Tibial nerve (tissue), 4 donors: ENCODE measurements around the gene PTPRG. TPM values are rescaled to one million over a fixed set of nuclear protein-coding genes. Genes with fewer than 3 reads are reported as not detected.

Experiments
- DNase-seq, 2 donors: peaks; one replicate each; pipeline ENCODE4 v3.0.0-alpha.2; 2019; ENCODE audit warnings: low spot score in 2 of 2
- H3K27ac ChIP-seq, 4 donors: fragments of 200-600 bp; sonication (generic) in 3 of 4; one replicate each; pipeline ENCODE4 v1.5.1; 2017 to 2019; ENCODE audit warnings: mild to moderate bottlenecking in 1 of 4
- H3K27me3 ChIP-seq, 2 donors: fragments of 200-600 bp; sonication (generic) in 1 of 2; one replicate each; pipeline versions ENCODE4 v1.5.1 to v1.6.0; 2017 to 2019
- H3K36me3 ChIP-seq, 3 donors: fragments of 200-600 bp; sonication (generic); one replicate each; pipeline ENCODE4 v1.5.1; 2018 to 2019
- H3K4me1 ChIP-seq, 4 donors: fragments of 200-600 bp; sonication (generic) in 3 of 4; one replicate each; pipeline ENCODE4 v1.5.1; 2017 to 2019
- H3K4me3 ChIP-seq, 4 donors: fragments of 200-600 bp; sonication (generic) in 3 of 4; one replicate each; pipeline ENCODE4 v1.5.1; 2017 to 2019; ENCODE audit warnings: mild to moderate bottlenecking in 1 of 4, moderate library complexity in 1 of 4
- H3K9me3 ChIP-seq, 4 donors: fragments of 200-600 bp; sonication (generic) in 3 of 4; one replicate each; pipeline ENCODE4 v1.5.1; 2017 to 2019
- CTCF ChIP-seq, 5 experiments: fragments of 200-600 bp in 3 of 5; fragments of 450-650 bp in 2 of 5; sonication (generic) in 3 of 5; IDR thresholded peaks; one replicate each; pipeline ENCODE4 v1.5.1; 2016 to 2019; ENCODE audit warnings: antibody characterized with exemption in 5 of 5, mild to moderate bottlenecking in 3 of 5, moderate library complexity in 2 of 5
- EP300 ChIP-seq, 2 donors: sonication (generic); formaldehyde crosslinking; IDR thresholded peaks; one replicate each; pipeline ENCODE4 v1.6.1; 2017; ENCODE audit warnings: antibody characterized with exemption in 2 of 2, mild to moderate bottlenecking in 1 of 2
- POLR2A ChIP-seq, 2 donors: fragments of 450-650 bp; IDR thresholded peaks; one replicate each; pipeline ENCODE4 v1.6.1; 2017; ENCODE audit warnings: antibody characterized with exemption in 2 of 2, mild to moderate bottlenecking in 2 of 2, moderate library complexity in 2 of 2
- WGBS, 2 donors: methylation state at CpG; one replicate each; pipeline ENCODE4 v1.1.5; 2018; 5-methylcytosine and 5-hydroxymethylcytosine counted together
- total RNA-seq, 4 donors: library from RNA; depleted of rRNA; stranded (reverse); fragments of >200 nt; gene quantifications; one replicate each; pipeline ENCODE4 v1.1.0, GENCODE V29; 2016

Gene PTPRG
- total RNA-seq, 4 donors from 2014 or later: 112 to 174 (median 121) TPM

- DNase-seq: no peak
- 64% methylated on average over 6 of the region's 6 CpGs for WGBS, 2 donors
- H3K27ac ChIP-seq: no peak overlapping the region
- TF ChIP-seq CTCF (IDR thresholded peaks at IDR 0.05): no peak
- no peak for TF ChIP-seq EP300 (IDR thresholded peaks at IDR 0.05)
- TF ChIP-seq POLR2A (IDR thresholded peaks at IDR 0.05): no peak
- H3K9me3 ChIP-seq: no peaks in the 10 kb centered on the region
- no peaks in the 10 kb centered on the region for H3K27me3 ChIP-seq
- H3K36me3 ChIP-seq: no peaks in the 10 kb centered on the region
- H3K4me1 ChIP-seq: no peaks in the 10 kb centered on the region
- H3K4me3 ChIP-seq: no peak overlapping the region
Measured at GRCh38 chr3:62143843-62144450, 582.6 kb downstream of the PTPRG start.

GRCh38 chr3:62144482-62144881 lies 583.1 kb downstream of the PTPRG start:
- H3K27me3 ChIP-seq: no peaks in the 10 kb centered on the region
- DNase-seq: no peak
- H3K36me3 ChIP-seq: no peaks in the 10 kb centered on the region
- H3K4me3 ChIP-seq: no peak overlapping the region
- no peaks in the 10 kb centered on the region for H3K4me1 ChIP-seq
- H3K9me3 ChIP-seq: no peaks in the 10 kb centered on the region
- TF ChIP-seq POLR2A (IDR thresholded peaks at IDR 0.05) (no peak), CTCF (IDR thresholded peaks at IDR 0.05) (no peak), EP300 (IDR thresholded peaks at IDR 0.05) (no peak)
- WGBS, 2 donors: 65 to 67% methylated on average over 4 of the region's 4 CpGs
- H3K27ac ChIP-seq: no peak overlapping the region

DNA sequence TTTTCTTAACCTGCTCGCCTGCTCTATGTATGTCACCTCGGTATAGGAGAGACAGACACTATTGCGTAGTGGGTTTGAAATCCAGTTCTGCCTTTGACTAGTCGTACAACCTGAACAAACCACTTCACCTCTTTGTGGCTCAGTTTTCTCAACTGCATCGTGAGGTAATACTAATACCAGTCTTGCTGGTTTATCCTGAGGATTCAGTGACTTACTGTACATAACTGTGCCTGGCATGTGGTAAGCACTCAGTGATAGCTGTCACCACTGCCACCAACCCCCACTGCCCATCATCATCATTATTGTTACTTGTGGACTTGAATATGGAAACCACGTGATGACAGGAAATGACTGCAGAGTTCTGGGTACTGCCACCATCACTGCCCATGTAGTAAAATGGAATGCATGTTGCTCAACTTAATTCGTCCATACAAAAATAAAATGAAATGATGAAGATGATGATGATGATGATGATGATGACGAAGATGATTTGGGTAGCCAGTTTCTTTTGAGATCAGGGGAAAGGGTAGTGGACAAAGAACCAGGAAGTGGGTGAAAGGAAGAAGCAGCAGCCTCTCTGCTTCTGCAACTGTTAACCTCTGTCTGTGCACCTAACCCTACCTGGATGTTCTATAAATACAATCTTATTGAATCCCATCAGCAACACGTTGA lies 583.9 kb downstream of the PTPRG start:
- no peaks in the 10 kb centered on the region for H3K4me1 ChIP-seq
- H3K27ac ChIP-seq: no peak overlapping the region
- 87 to 90% methylated on average over 9 of the region's 9 CpGs for WGBS, 2 donors

GRCh38 chr3:62149539-62149938 lies 588.2 kb downstream of the PTPRG start:
- H3K4me3 ChIP-seq: no peak overlapping the region
- TF ChIP-seq EP300 (IDR thresholded peaks at IDR 0.05): no peak
- no peak for TF ChIP-seq CTCF (IDR thresholded peaks at IDR 0.05)
- TF ChIP-seq POLR2A (IDR thresholded peaks at IDR 0.05): no peak
- WGBS, 2 donors: 91 to 97% methylated on average over 6 of the region's 6 CpGs
- H3K27me3 ChIP-seq: no peaks in the 10 kb centered on the region
- DNase-seq: no peak
- H3K9me3 ChIP-seq: no peaks in the 10 kb centered on the region
- peaks cover 0 to 5% (median 0%) of the 10 kb centered on the region in 4 donors for H3K4me1 ChIP-seq
- no peaks in the 10 kb centered on the region for H3K36me3 ChIP-seq
- H3K27ac ChIP-seq: peak overlapping the region in 2 of 4 donors; percentile 35 to 64

More for the DNA sequence above, 583.9 kb downstream of the PTPRG start:
- Histone ChIP-seq H3K4me3 (no peak overlapping the region), H3K36me3 (no peaks in the 10 kb centered on the region), H3K9me3 (no peaks in the 10 kb centered on the region), H3K27me3 (no peaks in the 10 kb centered on the region)
- no peak for TF ChIP-seq EP300 (IDR thresholded peaks at IDR 0.05)
- TF ChIP-seq POLR2A (IDR thresholded peaks at IDR 0.05): no peak
- no peak for TF ChIP-seq CTCF (IDR thresholded peaks at IDR 0.05)
- no peak for DNase-seq

GRCh38 chr3:62149962-62150361 lies 588.6 kb downstream of the PTPRG start:
- Histone ChIP-seq H3K4me1 (peaks cover 0 to 8% (median 0%) of the 10 kb centered on the region in 4 donors), H3K27ac (peak overlapping the region in 2 of 4 donors; percentile 35 to 64), H3K27me3 (no peaks in the 10 kb centered on the region), H3K4me3 (no peak overlapping the region), H3K36me3 (no peaks in the 10 kb centered on the region), H3K9me3 (no peaks in the 10 kb centered on the region)
- DNase-seq: no peak
- TF ChIP-seq EP300 (IDR thresholded peaks at IDR 0.05) (peak in 1 of 2 donors; percentile 29), CTCF (IDR thresholded peaks at IDR 0.05) (no peak)
- 48 to 52% methylated on average over 2 of the region's 2 CpGs for WGBS, 2 donors
